ENCODE results near the gene PLA2G6. TPM values are rescaled to one million over a fixed set of nuclear protein-coding genes. Genes with fewer than 3 reads are reported as not detected.

The PLA2G6 gene
- total and polyA plus RNA-seq, 2 of the 8 experiments (the other 6 are each of a cell fraction or from before 2014, with no cell fraction given) = 13.2 to 21.0 TPM

- H3K36me3 ChIP-seq (ENCODE audit: control insufficient read depth in 2 of 4, insufficient read depth in 4 of 4, low read length in 3 of 4) = no peaks in the 10 kb centered on the region
- peaks cover 6% of the 10 kb centered on the region; the same call in 1 of the 2 replicates for H3K23me2 ChIP-seq (ENCODE audit: low read depth, low read length)
- peak overlapping the region; percentile 55; the same call in 1 of the 2 replicates for H2BK12ac ChIP-seq (ENCODE audit: low read depth, low read length)
- no peak overlapping the region for H2AK5ac ChIP-seq (ENCODE audit: low read depth, low read length)
- no peak overlapping the region for H2BK120ac ChIP-seq (replicated peaks; ENCODE audit: low read depth, low read length)
- H4K91ac ChIP-seq (replicated peaks; ENCODE audit: insufficient read length, low read length) = peak overlapping the region; percentile 63
- no peak overlapping the region for H4K5ac ChIP-seq (ENCODE audit: insufficient read length, low read depth, low read length)
- H3K79me2 ChIP-seq (ENCODE audit: control insufficient read depth in 1 of 2, insufficient read depth in 2 of 2, low read length in 2 of 2) = no peaks in the 10 kb centered on the region
- DNase-seq (ENCODE audit: low read depth in 1 of 2, low spot score in 2 of 2) (peak; percentile 44 to 95), FAIRE-seq (no peak)
- peaks cover 0 to 16% (median 13%) of the 10 kb centered on the region in 4 experiments; a peak in 5 of 7 replicates for H3K27me3 ChIP-seq (replicated peaks in 1 of 4; ENCODE audit: control insufficient read depth in 3 of 4, extremely low read depth in 1 of 4, insufficient read depth in 3 of 4, low read length in 3 of 4)
- no peak overlapping the region for H2BK5ac ChIP-seq (ENCODE audit: low read depth, low read length)
- H3K9ac ChIP-seq (replicated peaks in 1 of 4; ENCODE audit: extremely low read depth in 1 of 4, low read depth in 3 of 4, low read length in 3 of 4) = peak overlapping the region in 3 of 4 experiments; percentile 10 to 34 (median 31); a peak in 4 of 7 replicates
- H3K18ac ChIP-seq (ENCODE audit: extremely low read depth, low read length) = no peak overlapping the region; the same call in 1 of the 2 replicates
- H3K4me3 ChIP-seq (ENCODE audit: extremely low read depth in 1 of 4, insufficient read depth in 2 of 4, low read depth in 3 of 4, low read length in 4 of 4) = peak overlapping the region; percentile 29 to 57 (median 38)
- 9% methylated on average over 69 of the region's 81 CpGs; no CpG with 5 or more reads in 1 of the 2 experiments for WGBS, 2 experiments (ENCODE audit: extremely low coverage in 1 of 2, insufficient coverage in 1 of 2, insufficient read length in 1 of 2, insufficient replicate concordance in 2 of 2, low coverage in 1 of 2, low lambda C conversion rate in 2 of 2, missing lambda C conversion rate in 1 of 2)
- H2AFZ ChIP-seq (ENCODE audit: low read length) = peak overlapping the region; percentile 27; the same call in 1 of the 2 replicates
- H2BK15ac ChIP-seq (ENCODE audit: low read length) = no peak overlapping the region
- H3K9me3 ChIP-seq (ENCODE audit: insufficient read depth in 2 of 2, low read depth in 1 of 2, low read length in 1 of 2) = no peaks in the 10 kb centered on the region
- H3K4ac ChIP-seq (replicated peaks; ENCODE audit: insufficient read length, low read depth, low read length) = no peak overlapping the region
- peak overlapping the region; percentile 69; the same call in 1 of the 2 replicates for H4K8ac ChIP-seq (ENCODE audit: extremely low read depth, insufficient read depth, low read length)
- H3K56ac ChIP-seq (replicated peaks; ENCODE audit: insufficient read length, low read depth, low read length) = no peak overlapping the region
- H3K23ac ChIP-seq (ENCODE audit: insufficient read length) = no peak overlapping the region
- no peak overlapping the region for H2BK20ac ChIP-seq (ENCODE audit: low read length)
- ChIA-PET CTCF (ENCODE audit: partially characterized antibody) (interaction anchor here (0.6 to 3.3 kb wide), 7 partner anchors 9 to 122 kb away, joined by 3 to 12 read pairs (median 5); no protein-coding TSS in a partner anchor), POLR2A (ENCODE audit: partially characterized antibody) (interaction anchor here (0.6 to 5.8 kb wide), 11 partner anchors 11 to 133 kb away, joined by 3 to 65 read pairs (median 3); partner anchors contain the start of genes CSNK1E and MAFF)
- peak overlapping the region; percentile 74 to 75 for H3K4me2 ChIP-seq (ENCODE audit: insufficient read depth in 1 of 2, low read depth in 2 of 2, low read length in 2 of 2)
- no peak overlapping the region for H3K27ac ChIP-seq (ENCODE audit: low read depth, low read length)
- peaks cover 10 to 26% (median 17%) of the 10 kb centered on the region in 4 experiments for H3K4me1 ChIP-seq (replicated peaks in 1 of 4; ENCODE audit: control insufficient read depth in 3 of 4, insufficient read depth in 4 of 4, low read length in 3 of 4)
- H3K14ac ChIP-seq (ENCODE audit: insufficient read length) = no peak overlapping the region
- peaks cover 3% of the 10 kb centered on the region; the same call in 1 of the 2 replicates for H3K79me1 ChIP-seq (ENCODE audit: low read depth, low read length)
- H4K20me1 ChIP-seq (replicated peaks in 1 of 2; ENCODE audit: control insufficient read depth in 1 of 2, insufficient read depth in 2 of 2, low read length in 2 of 2) = peaks cover 7 to 20% of the 10 kb centered on the region in 2 experiments
- TF ChIP-seq CTBP2 (IDR thresholded peaks at IDR 0.05; ENCODE audit: borderline replicate concordance, insufficient read depth, insufficient read length, low read length) (no peak), TBP (IDR thresholded peaks at IDR 0.05; ENCODE audit: low read depth, low read length) (no peak), YY1 (IDR thresholded peaks at IDR 0.05; ENCODE audit: low read depth, low read length) (no peak; the same call in 1 of the 2 replicates), SIX5 (IDR thresholded peaks at IDR 0.05; ENCODE audit: low read depth, low read length) (no peak), POLR2AphosphoS5 (IDR thresholded peaks at IDR 0.05; ENCODE audit: low read depth, low read length) (peak; percentile 54), BRCA1 (IDR thresholded peaks at IDR 0.05; ENCODE audit: low read depth, low read length) (no peak), KDM5A (IDR thresholded peaks at IDR 0.05; ENCODE audit: low read length) (no peak), E2F6 (IDR thresholded peaks at IDR 0.05) (peak; percentile 88), RBBP5 (IDR thresholded peaks at IDR 0.05; ENCODE audit: borderline replicate concordance, low read depth, low read length) (peak; percentile 80), GABPA (IDR thresholded peaks at IDR 0.05; ENCODE audit: borderline replicate concordance, insufficient read depth, low read length) (no peak), BACH1 (IDR thresholded peaks at IDR 0.05; ENCODE audit: low read length) (0 out of 2 replicates have a peak, but pooled peaks have one; percentile 35)
Observed at GRCh38 chr22:38214302-38215056, 32.8 kb upstream of the PLA2G6 start.
